NCI-H2107 (cell line): ENCODE results near the gene MARS2.
"Not testable (repeated sequence)": the region's sequence is repeated elsewhere in the genome, so short reads cannot be mapped to it uniquely, and the experiment has no call there.

ENCODE experiments used
- DNase-seq: peaks from one replicate; lab custom pipeline; 2025; lab: John Stamatoyannopoulos, UW

The MARS2 gene

GRCh38 chr2:197705121-197705911, at the start of gene MARS2:
MARS2 (plus strand) TSS chr2:197705369; CDS start chr2:197705406, 37 bp downstream.
- DNase-seq = peak; percentile 72

GRCh38 chr2:197657562-197657961, 47.6 kb upstream of the MARS2 start:
- DNase-seq = no peak

- no peak for DNase-seq
Measured at GRCh38 chr2:197661626-197662025, 43.5 kb upstream of the MARS2 start.

GRCh38 chr2:197666277-197666676, 38.9 kb upstream of the MARS2 start:
- DNase-seq = no peak

- DNase-seq = no peak
Measured at GRCh38 chr2:197668296-197668695, 36.9 kb upstream of the MARS2 start.

- no peak for DNase-seq
Measured at GRCh38 chr2:197669077-197669476, 36.1 kb upstream of the MARS2 start.

GRCh38 chr2:197672371-197672893, 32.7 kb upstream of the MARS2 start:
- DNase-seq = no peak

- DNase-seq = no peak
Measured at GRCh38 chr2:197673106-197673505, 32.1 kb upstream of the MARS2 start.

GRCh38 chr2:197673606-197674005, 31.6 kb upstream of the MARS2 start:
- no peak for DNase-seq

GRCh38 chr2:197674060-197674459, 31.1 kb upstream of the MARS2 start:
- DNase-seq = no peak

- no peak for DNase-seq
Measured at GRCh38 chr2:197674591-197674990, 30.6 kb upstream of the MARS2 start.

- DNase-seq = no peak
Measured at GRCh38 chr2:197675246-197675645, 29.9 kb upstream of the MARS2 start, which contains the start of gene RFTN2. RFTN2 (minus strand) TSS chr2:197675587; CDS start chr2:197675458, 129 bp downstream.

- DNase-seq = no peak
Measured at GRCh38 chr2:197675711-197676188, 29.4 kb upstream of the MARS2 start.

- no peak for DNase-seq
Measured at GRCh38 chr2:197677056-197677455, 28.1 kb upstream of the MARS2 start.

GRCh38 chr2:197677483-197677882, 27.7 kb upstream of the MARS2 start:
- DNase-seq = no peak

- not testable (repeated sequence) for DNase-seq
Measured at GRCh38 chr2:197695206-197695605, 10.0 kb upstream of the MARS2 start.

- not testable (repeated sequence) for DNase-seq
Measured at GRCh38 chr2:197695971-197696370, 9.2 kb upstream of the MARS2 start.

- DNase-seq = not testable (repeated sequence)
Measured at GRCh38 chr2:197696571-197696970, 8.6 kb upstream of the MARS2 start.

GRCh38 chr2:197699724-197700123, 5.4 kb upstream of the MARS2 start:
- not testable (repeated sequence) for DNase-seq

- DNase-seq = no peak
Measured at GRCh38 chr2:197700960-197701359, 4.2 kb upstream of the MARS2 start.

GRCh38 chr2:197704434-197705120, 592 bp upstream of the MARS2 start:
- DNase-seq = no peak

GRCh38 chr2:197705912-197706838, 1.0 kb downstream of the MARS2 start:
- DNase-seq = no peak
